Stimulated activated CD4-positive, alpha-beta T cell treated with anti-CD3 and anti-CD28 coated beads, Interleukin-2, amount 100 ng/mL, for 48 hours (primary cell): Measurements from ENCODE around the gene C1GALT1.
"Not testable (repeated sequence)": the region's sequence is repeated elsewhere in the genome, so short reads cannot be mapped to it uniquely, and the experiment has no call there.

Experiments
- DNase-seq, 2 donors: peaks; one replicate each; pipeline ENCODE4 v3.0.0-alpha.2; 2020

Gene C1GALT1

DNA sequence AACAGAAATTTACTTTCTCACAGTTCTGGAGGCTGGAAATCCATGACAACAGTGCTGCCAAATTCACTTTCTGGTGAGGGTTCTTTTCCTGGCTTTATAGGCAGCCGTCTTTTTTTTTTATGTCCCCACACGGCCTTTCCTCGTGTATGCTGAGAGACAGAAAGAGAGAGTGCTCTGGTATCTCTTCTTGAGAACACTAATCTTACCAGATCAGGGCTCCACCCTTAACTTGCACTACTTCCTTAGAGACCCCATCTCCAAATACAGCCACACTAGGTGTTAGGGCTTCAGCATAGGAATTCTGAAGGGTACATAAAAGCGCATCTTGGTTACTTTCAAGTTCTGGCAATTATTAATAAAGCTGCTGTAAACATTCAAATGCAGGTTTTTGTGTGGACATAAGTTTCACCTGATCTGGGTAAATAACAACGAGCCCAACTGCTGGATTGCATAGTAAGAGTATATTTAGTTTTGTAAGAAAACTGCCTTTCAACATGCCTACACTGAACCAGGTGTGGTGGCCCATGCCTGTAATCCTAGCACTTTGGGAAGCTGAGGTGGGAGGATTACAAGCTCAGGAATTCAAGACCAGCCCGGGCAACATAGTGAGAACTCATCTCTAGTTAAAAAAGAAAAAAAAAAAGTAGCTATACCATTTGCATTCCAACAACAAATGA is 8.2 kb upstream of the C1GALT1 start:
- no peak for DNase-seq

DNA sequence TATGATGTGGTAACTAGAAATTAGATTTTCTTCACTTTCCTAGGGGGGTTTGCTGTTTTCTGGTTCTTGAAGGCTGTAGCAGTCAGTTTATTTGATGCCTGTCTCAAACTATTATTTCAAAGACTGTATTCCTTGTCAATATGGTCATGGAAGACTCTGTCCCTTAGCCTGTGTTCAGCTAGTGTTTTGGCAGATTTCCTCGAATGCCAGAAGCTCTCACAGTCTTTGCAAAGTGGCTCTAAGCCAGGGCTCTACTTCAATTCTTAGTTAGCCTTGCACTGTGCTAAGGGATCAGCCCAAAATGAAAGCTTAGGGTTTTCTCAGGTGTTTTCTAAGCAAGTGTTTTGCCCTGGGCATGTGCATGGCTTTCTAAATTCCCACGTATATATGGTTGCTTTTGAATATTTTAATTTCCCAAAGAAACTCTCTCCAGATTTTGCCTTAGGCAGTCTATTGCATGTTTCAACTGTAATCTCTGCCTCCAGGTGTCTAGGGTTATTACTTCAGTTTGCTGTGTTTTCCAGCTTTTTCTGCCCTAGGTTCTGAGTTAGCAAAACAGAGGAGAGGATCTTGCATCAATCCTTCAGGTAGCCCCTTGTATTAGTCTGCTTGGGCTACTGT is 7.2 kb upstream of the C1GALT1 start:
- DNase-seq: no peak

DNA sequence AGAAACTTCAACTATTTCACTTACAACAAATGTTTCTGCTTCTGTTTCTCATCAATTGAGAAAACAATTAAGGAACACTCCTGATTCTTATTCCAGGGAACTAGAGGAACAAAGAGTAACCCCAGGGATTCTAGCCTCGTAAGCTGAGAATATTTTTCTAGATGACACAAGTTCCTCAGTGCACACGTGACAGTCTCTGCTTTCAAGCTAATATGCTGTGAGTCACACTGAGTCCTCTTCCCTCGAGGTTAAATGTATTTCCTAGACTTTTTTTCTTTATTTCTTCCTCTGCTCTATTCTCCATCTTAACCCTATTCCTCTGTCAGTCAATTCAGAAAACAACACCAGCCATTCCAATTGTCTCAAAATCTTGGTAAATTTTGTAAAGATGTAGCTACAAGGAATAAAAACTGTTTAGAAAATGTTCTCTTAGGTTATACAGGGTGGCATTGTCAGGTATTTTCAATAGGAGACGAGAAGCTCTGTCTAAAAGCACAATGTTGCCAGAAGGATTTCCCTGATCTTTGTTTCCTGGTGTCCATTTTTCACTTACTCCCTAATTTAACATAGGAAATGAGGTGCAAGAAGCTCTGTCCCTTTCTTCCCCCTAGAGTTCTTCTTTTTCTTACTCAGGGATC is 5.8 kb upstream of the C1GALT1 start:
- no peak for DNase-seq

DNA sequence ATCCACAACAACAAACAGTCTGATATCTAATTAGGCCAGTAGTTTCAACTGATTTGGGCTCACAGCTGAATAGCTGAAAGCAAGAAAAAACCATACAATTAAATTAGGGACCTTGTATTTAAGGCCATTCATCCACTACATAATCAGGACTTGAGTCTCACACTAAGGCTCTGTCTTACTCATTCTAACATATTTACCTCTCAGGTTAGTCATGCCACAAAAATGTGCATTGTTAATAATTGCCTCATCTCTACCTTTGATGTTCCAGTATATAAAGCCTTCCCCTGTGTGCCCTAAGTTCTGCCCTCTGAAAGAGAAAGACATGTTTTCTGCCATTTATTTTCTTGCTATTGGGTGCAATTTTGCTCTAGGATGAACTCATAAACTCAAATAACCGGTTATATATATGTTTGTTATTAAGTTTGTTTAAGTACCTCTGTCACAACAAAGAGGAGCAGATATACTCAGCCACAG is 5.3 kb upstream of the C1GALT1 start:
- DNase-seq: no peak

DNA sequence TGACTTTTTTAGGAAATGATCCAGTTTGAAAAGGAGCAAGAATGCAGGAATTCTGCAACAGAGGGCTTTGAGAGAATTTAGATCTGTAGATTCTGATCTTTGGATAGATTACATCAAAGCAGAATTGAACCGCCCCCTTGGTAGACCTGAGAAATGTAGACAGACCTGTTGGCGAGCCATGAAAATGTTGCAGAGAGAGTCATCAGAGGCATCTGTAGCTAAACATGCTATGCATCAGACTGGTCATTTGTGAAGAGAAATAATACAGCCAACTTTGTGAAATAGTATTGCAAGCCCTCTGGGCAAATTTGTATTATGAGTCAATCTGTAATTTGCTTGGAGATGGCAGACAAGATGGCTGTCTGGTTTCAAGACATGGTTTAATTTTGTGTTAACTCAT is 4.3 kb upstream of the C1GALT1 start:
- DNase-seq: no peak

DNA sequence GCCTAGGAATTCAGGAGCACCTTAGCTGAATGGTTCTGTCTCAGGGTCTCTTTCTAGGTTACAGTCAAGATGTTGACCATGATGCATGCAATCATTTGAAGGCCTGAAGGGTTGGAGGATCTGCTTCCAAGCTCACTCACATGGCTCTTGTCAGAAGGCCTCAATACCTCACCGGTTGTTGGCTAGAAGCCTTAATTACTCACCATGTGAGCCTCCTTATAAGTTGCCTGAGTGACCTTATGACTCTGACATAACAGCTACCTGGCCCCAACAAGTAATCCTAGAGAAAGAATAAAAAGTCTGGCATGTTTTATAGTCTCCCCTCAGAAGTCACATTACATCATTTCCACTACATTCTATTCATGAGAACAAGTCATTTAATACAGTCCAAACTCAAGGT is 3.4 kb upstream of the C1GALT1 start:
- DNase-seq: no peak

DNA sequence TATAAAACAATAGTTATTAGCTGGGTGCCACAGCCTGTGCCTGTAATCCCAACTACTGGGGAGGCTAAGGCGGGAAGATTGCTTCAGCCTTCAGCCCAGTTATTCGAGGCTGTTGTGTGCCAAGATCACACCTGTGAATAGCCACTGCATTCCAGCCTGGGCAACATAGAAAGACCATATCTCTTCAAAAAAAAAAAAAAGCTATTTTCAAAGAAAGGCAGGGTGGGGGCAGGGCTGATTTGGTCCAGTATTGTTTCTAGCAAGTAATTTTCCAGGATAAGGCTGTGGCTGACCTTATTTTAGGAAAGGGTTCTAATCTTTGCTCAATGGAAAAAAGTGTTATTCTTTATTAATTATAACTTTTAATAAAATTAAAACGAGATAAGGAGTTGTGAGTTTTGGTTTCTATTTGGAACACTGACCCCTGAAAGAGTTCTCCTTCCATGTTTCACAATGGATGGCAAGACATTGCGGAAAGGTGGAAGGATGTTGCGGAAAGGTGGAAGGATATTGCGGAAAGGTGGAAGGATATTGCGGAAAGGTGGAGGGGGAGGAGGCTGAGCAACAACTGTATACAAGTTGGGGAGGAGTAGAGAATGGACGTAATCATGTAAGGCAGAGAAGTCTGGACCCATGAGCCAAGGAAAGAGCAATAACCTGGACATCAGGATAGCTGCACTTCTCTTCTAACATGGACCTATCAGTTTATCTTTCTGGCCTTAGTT is 1.5 kb upstream of the C1GALT1 start:
- no peak for DNase-seq

DNA sequence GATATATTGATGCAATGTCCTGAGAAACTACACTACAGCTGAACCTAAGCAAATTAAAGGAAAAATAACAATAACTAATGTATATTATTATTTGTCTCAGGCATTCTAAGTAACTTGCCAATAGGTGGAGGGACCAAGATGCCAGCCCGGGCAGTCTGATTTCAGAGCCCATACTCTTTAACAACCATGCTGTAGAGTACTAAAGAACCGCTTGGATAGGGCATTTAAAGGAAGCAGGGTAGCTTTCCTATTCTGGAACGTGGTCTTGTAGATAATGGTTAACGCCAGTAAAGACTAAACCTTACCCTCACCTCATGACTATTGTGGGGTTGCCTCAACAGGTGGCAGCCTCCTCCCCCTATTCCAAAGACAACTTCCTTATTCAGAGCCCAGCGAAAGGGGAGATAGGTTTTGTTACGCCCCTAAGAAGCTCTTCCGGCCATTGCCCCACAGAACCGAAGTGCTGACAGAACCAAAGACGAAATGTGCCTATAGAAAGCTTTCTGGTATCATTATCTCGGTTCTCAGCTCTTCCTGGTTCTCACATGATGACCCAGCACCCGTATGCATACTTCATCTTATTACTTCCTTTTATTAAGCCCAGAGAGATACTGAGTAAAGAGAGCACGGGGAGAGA is 707 bp upstream of the C1GALT1 start:
- DNase-seq: peak in 1 of 2 donors; percentile 27

DNA sequence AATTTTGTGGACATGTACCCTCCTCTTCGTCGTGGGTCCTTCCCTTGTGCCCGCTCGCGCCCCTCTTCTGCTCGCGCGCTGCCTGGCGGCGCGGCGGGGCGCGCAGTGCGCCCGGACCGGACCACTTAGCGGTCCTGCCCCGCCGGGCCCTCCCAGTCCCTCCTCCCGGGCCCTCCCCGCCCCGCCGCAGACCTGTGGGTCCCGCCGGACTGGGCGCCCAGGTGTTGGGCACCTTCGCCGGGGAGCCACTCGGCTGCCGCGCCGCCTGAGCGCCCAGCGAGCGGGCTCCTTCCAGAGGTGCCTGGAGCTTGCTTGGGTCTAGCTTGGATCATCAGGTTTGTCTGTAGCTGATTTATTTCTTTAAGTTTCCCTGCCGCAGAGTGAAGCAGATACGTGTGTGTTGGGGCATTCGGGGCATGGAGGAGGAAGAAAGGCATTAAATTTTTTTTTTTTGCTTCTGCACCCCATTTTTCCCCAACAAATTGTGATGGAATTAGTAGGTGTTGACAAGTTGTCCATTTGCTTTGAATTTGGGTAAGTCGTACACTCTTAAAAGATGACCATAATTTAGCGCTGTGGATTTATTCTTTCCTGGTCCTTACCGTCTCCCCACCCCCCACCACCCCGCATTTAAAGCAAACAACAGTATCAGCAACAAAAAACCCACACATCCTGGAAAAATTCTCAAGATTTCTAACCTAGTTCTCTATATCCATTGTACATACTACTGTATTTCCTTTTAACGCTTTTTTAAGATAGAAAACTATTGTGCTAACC is 905 bp downstream of the C1GALT1 start:
- DNase-seq: peak; percentile 26 to 46

DNA sequence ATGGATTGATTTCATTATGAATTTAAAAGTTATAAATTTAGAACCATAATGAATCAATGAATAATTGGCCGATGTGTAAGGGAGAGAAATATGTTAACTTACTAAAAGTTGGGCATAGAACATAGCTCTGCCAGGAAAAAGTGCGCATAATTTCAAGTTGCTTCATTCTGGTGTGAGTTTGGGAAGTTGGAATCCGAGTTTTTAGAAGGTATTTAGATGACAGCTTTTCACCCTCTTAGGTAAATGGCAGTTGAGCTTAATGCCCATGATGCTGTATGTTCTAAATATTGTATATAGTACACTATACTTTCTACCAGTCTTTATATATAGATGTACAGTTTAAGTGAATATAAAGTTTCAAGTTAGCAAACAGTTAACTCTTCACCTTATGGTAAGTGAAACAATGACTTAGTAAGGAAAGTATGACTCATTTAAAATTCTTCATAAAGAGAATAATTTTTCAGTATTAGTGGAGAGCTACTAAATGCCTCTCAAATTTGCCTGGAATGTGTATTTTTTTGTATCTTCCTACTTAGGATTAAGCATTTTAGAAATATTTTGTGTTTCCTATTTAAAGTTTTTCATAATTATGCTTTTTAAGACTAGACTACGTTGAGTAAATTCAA is 1.6 kb downstream of the C1GALT1 start:
- DNase-seq: no peak

DNA sequence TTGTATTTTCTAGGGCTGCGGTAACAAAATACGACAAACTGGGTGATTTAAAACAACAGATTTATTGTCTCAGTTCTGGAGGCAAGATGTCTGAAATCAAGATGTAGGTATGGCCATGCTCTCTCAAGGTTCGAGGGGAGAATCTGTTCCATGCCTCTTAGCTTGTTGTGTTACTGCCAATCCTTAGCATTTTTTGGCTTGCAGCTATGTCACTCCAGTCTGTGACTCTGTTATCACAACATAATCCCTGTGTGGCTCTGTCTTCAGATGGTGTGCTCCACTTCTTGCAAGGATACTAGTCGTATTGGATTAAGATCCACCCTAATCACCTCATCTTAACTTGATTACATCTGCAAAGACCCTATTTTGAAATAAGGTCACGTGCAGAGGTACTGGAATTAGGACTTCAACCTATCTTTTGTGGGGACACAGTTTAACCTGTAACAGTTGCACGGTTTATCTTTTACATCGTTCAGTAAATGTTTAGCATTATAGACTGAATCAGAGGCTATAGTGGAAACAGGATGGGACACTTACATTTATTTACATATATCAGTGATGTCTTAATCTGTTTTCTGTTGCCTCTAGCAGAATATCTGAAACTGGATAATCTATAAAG is 3.1 kb downstream of the C1GALT1 start:
- no peak for DNase-seq

DNA sequence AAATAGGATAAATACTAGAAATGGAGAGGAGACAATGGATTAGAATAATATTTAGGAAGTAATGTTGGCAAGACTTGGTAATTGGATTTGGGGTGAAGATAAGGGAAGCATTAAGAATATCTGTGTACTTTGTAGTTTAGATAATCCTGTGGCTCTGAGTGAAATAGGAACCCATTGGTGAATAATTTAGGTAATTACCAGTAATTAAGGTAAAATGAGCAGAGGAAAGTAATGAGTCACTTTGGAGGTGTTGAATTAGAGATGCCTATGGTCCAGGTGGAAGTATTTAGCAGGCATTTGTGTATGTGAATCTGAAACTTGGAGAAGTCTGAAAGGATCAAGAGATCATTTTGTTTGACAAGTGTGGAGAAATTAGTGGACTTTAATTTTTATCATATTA is 5.7 kb downstream of the C1GALT1 start:
- no peak for DNase-seq

DNA sequence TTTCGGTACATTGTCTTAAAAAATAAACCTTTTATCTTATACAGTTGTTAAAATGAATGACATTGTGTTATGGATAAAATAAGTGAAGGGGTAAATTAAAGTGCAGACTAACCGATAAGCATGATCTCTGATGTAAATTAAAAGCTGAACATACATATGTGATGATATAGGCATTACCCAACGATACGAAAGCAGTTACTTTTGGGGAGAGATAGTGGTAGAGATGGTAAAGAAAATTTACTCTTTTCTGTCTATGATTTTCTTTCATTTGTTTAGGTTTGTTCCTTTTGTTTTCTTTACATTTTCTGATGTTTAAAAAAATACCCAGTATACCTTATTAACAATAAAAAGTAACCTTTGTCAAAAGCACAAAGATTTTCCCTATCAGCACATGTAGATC is 6.4 kb downstream of the C1GALT1 start:
- no peak for DNase-seq

DNA sequence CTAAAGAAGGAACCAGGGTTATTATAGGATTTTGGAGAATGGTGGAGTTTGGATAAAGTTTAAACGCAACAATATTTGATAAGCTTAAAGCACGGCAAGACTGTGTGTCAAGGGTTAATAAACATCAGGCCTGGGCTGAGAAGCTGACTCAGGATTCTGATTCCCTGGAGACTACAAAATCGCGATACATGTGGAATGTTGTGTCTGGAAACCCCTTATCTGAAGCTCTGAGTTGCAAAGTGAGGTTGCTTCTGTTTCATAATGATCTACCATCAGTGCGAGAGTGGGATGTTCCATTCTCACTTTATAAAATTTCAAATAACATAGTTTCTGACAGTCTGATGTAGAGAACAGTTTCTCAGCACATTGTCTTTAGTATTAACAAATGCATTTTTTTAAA is 7.8 kb downstream of the C1GALT1 start:
- DNase-seq: no peak

DNA sequence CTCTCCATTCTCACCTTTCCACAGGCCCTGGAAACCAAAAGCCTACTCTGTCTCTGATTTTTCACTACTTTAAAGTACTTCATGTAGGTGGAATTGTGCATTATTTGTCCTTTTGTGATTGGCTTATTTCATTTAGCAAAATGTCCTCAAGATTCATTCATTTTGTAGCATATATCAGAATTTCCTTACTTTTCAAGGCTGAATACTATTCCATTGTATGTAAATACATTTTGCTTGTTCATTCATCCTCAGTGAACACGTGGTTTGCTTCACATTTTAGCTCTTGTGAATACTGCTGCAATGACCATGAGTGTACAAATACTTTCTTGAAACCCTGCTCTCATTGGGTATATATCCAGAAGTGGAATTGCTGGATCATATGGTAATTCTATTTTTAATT is 8.8 kb downstream of the C1GALT1 start:
- no peak for DNase-seq

DNA sequence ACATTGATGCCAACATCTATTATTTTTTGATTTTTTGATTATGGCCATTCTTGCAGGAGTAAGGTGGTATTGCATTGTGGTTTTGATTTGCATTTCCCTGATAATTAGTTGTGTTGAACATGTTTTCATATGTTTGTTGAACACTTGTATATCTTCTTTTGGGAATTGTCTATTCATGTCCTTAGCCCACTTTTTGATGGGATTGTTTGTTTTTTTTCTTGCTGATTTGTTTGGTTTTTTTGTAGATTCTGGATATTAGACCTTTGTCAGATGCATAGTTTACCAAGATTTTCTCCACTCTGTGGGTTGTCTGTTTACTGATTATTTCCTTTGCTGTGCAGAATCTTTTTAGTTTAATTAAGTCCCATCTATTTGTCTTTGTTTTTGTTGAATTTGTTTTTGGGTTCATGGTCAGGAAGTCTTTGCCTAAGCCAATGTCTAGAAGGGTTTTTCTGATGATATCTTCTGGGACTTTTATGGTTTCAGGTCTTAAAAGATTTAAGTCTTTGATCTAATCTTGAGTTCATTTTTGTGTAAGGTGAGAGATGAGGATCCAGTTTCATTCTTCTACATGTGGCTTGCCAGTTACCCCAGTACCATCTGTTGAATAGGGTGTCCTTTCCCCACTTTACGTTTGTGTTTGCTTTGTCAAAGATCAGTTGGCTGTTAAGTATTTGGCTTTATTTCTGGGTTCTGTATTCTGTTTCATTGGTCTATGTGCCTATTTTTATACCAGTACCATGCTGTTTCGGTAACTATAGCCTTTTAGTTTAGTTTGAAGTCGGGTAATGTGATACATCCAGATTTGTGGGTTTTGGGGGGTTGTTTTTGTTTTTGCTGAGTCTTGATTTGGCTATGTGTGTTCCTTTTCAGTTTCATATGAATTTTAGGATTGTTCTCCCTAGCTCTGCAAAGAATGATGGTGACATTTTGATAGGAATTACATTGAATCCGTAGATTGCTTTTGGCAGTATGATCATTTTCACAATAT is 10.7 kb downstream of the C1GALT1 start:
- not testable (repeated sequence) for DNase-seq

DNA sequence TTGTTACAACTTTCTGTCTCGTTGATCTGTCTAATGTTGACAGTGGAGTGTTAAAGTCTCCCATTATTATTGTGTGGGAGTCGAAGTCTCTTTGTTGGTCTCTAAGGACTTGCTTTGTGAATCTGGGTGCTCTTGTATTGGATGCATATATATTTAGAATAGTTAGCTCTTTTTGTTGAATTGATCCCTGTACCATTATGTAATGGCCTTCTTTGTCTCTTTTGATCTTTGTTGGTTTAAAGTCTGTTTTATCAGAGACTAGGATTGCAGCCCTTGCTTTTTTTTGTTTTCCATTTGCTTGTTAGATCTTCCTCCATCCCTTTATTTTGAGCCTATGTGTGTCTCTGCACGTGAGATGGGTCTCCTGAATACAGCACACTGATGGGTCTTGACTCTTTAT is 17.2 kb downstream of the C1GALT1 start:
- DNase-seq: not testable (repeated sequence)

DNA sequence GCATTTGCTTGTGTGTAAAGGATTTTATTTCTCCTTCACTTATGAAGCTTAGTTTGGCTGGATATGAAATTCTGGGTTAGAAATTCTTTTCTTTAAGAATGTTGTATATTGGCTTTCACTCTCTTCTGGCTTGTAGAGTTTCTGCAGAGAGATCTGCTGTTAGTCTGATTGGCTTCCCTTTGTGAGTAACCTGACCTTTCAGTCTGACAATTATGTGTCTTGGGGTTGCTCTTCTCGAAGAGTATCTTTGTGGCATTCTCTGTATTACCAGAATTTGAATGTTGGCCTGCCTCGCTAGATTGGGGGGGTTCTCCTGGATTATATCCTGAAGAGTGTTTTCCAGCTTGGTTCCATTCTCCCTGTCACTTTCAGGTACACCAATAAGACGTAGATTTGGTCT is 17.9 kb downstream of the C1GALT1 start:
- DNase-seq: not testable (repeated sequence)

DNA sequence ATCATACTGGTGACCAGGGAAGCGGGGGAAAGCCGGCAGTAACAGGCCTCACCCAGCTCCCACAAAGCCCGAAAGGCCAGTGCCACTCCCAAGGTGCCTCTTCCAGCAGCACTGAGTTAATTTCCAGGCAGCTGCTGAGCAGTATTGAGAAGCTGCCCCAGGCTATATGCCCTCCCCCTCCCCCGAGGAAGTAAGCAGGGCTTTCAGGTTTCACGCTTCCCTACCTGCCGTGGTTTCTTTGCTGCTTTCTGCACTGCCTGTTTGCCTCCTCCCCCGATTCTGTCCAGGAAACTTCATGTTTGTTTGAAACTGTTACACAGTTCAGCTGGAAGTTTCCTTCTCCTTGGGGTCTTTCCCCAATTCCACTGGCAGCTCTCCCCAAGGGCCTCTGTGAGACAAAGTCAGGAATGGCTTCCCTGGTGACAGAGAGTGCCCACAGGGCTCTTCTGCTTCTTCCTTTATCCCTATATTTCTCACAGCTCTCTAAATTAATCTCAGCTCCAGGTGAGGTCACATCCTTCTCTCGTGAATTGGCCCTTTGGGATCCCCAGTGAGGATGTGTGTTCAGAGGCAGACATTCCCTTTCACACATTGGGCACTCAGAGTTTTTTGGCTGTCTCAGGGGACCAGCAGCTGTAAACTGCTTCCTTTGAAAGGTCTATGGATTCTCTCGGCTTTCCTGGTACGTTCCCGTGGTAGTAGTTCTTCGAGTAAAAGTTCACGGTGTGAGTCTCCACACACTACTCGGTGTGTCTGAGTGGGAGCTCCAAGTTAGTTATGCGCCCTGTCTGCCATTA is 19.4 kb downstream of the C1GALT1 start:
- peak in 1 of 2 donors; percentile 22 for DNase-seq
